Kidney epithelial cell (primary cell): ENCODE measurements around the gene XRN2. TPM values are rescaled to one million over a fixed set of nuclear protein-coding genes. Genes with fewer than 3 reads are reported as not detected.

ENCODE experiments used
- DNase-seq: peaks from one replicate; pipeline ENCODE4 v3.0.0-alpha.2; 2010; ENCODE audit warnings: low read depth
- H3K27me3 ChIP-seq: 2 replicates; pipeline ENCODE4 v1.6.0; 2011; ENCODE audit warnings: low read length; ENCODE audit not compliant: control insufficient read depth, insufficient read depth
- H3K36me3 ChIP-seq: 2 replicates; pipeline ENCODE4 v1.5.1; 2011; ENCODE audit warnings: low read length; ENCODE audit not compliant: control insufficient read depth, insufficient read depth
- H3K4me3 ChIP-seq: 2 replicates; pipeline ENCODE4 v1.5.1; 2011; ENCODE audit warnings: low read depth, mild to moderate bottlenecking, control low read depth, low read length
- CTCF ChIP-seq: IDR thresholded peaks from 2 replicates; pipeline ENCODE4 v1.5.1; 2011; ENCODE audit warnings: mild to moderate bottlenecking, moderate library complexity, low read length, control low read depth, inconsistent platforms; ENCODE audit not compliant: insufficient read depth, poor library complexity, severe bottlenecking
- total RNA-seq: library from RNA; depleted of rRNA; stranded (reverse); fragments of >200 nt; gene quantifications from 2 replicates; pipeline ENCODE4 v1.2.3, GENCODE V29; 2015

XRN2 gene
- total RNA-seq, 1 donor from 2014 or later, result 107 TPM

DNA sequence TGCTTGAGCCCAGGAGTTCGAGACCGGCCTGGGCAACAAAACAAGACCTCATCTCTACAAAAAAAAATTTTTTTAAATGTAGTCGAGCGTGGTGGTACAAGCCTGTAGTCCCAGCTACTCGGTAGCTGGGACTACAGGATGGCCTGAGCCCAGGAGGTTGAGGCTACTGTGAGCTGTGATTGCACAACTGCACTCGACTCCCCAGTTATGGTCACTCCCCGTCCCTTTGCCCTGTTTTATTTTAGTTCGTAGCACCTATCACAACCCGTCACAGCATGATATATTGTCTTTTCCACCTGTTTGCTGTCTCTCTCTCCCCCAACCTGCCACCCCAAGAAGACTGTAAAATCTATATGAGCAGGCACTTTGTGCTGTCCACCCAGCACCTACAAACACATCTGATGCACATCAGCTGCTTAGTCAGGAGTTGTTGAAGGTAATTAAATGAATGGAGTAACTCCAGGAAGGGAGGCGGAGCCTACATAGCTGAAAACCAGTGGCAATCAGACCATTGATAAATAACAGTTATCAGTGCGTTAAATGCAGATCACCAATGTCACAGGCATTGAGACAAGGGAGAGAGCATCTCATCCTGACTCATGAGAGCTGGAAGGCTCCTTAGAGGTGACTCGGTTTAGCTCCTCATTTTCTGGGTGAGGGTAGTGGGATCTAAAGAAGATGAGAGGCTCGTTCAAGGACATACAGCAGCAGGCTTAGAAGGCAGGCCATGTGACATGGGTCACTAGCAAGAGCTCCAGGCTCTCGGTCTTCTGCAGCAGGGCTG, 14.4 kb upstream of the XRN2 start:
- no peaks in the 10 kb centered on the region for H3K36me3 ChIP-seq
- DNase-seq, result no peak
- H3K4me3 ChIP-seq, result no peak overlapping the region
- no peaks in the 10 kb centered on the region for H3K27me3 ChIP-seq
- no peak for TF ChIP-seq CTCF

DNA sequence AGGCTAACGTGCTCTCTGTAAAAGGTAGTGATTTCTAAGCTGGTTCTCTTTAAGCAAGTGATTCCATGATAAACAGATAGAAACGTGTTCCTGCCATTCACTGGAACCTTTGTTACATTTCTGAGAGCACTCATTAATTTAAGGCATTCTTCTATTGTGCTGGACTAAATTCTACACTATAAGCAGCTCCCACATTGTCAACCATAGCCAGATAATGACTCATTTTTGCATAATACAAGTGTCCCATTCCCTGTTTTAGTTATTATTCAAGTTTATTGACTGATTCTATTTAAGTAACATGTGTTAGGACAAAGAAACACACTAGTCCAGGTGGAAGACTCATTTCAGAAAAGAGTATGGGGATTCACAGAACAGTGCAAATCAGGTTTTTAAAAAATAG, 13.5 kb upstream of the XRN2 start:
- Histone ChIP-seq H3K36me3 (no peaks in the 10 kb centered on the region), H3K4me3 (no peak overlapping the region), H3K27me3 (no peaks in the 10 kb centered on the region)
- TF ChIP-seq CTCF, result no peak
- no peak for DNase-seq

DNA sequence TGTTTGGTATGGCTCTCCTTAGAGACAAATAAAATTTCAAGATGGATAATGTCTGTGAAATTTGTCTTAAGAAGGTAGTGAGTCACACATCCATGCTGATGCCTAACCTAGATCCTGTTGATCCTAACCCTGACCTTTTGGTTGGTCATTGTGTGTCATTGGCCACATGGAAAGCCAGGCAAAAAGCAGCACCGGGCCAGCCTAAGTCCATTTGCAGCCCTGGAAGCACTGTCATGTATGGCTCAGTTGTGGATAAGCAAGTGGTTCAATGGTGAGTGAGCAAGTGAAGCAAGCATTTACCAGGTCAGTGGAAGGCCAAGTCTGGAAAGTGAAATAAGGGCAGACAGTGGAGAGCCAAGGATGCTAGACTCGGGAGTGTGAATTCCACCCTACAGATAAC, 12.1 kb upstream of the XRN2 start:
- no peak overlapping the region for H3K4me3 ChIP-seq
- TF ChIP-seq CTCF, result no peak
- DNase-seq, result no peak
- H3K27me3 ChIP-seq, result no peaks in the 10 kb centered on the region
- no peaks in the 10 kb centered on the region for H3K36me3 ChIP-seq

- DNase-seq, result no peak
Observed at GRCh38 chr20:21294755-21295154, 8.4 kb upstream of the XRN2 start.

GRCh38 chr20:21301940-21302663, 1.0 kb upstream of the XRN2 start:
- Histone ChIP-seq H3K4me3 (peak overlapping the region; percentile 87), H3K27me3 (no peaks in the 10 kb centered on the region), H3K36me3 (no peaks in the 10 kb centered on the region)
- no peak for TF ChIP-seq CTCF
- no peak for DNase-seq

More at GRCh38 chr20:21294755-21295154, 8.4 kb upstream of the XRN2 start:
- TF ChIP-seq CTCF, result no peak
- Histone ChIP-seq H3K36me3 (no peaks in the 10 kb centered on the region), H3K4me3 (no peak overlapping the region), H3K27me3 (no peaks in the 10 kb centered on the region)
